ENCODE data around the gene BAIAP2L1.
"Not testable (repeated sequence)": the region's sequence is repeated elsewhere in the genome, so short reads cannot be mapped to it uniquely, and the experiment has no call there.

Gene BAIAP2L1, protein sequence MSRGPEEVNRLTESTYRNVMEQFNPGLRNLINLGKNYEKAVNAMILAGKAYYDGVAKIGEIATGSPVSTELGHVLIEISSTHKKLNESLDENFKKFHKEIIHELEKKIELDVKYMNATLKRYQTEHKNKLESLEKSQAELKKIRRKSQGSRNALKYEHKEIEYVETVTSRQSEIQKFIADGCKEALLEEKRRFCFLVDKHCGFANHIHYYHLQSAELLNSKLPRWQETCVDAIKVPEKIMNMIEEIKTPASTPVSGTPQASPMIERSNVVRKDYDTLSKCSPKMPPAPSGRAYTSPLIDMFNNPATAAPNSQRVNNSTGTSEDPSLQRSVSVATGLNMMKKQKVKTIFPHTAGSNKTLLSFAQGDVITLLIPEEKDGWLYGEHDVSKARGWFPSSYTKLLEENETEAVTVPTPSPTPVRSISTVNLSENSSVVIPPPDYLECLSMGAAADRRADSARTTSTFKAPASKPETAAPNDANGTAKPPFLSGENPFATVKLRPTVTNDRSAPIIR

DNA sequence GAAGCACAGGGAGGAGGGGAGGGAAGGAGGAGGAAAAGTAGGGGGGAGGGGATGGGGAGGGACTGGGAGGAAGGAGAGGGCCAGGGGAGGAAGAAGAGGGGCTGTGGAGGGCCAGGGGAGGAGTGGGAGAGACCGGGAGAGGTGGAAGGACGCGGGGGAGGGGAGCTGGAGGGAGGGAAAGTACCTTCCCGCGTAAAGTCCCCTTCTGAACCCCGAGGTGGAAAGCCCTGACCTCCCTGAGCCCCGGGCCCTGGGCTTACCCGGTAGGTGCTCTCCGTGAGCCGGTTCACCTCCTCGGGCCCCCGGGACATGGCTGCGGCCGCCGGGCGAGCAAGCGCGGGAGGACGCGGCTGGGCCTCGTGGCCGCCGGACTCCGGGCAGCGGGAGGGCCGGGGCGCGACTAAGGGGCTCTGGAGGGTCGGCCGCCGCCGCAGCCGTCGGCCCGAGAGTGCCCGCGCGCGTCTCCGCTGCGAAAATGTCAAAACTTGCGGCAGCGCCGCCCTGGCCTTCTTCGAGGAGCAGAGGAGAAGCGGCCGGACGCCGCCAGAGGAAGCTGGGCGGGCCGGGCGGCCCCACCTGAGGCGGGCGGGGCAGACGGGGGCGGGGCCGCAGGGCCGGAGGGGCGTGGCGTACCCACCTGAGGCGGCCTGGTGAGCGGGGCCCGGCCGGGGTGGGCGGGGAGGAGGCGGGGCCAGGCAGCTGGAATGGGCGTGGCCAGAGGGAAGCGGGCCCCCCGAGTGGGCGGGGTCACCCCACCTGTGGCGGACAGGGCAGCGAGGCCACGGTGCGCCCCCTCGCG lies at the start of gene BAIAP2L1:
Gene BAIAP2L1, minus strand, starts transcription at position 549 of the 799 bp plus-strand sequence. Its CDS starts 238 bp downstream, at position 311.
- DNase-seq (ENCODE audit: low spot score): peak; percentile 90

DNA sequence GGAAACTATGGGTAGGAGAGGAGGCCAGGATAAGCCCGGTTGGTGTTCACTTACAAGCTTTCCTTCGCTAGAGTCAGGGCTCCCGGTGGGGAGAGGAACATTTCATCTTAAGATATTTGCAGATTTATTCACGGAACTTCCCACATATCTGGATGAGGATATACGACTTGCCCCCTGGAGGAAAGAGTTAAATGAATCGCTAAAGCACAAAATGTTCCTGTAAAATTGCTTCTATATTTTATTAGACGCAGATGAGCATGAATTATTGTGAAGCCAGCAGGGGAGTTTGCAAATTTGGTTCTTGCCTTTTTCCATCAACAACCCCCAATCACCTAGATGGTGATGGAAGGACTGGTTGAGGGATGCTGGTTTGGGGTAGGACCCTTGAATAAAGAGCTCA lies 47.9 kb upstream of the BAIAP2L1 start:
- DNase-seq (ENCODE audit: low spot score): no peak

DNA sequence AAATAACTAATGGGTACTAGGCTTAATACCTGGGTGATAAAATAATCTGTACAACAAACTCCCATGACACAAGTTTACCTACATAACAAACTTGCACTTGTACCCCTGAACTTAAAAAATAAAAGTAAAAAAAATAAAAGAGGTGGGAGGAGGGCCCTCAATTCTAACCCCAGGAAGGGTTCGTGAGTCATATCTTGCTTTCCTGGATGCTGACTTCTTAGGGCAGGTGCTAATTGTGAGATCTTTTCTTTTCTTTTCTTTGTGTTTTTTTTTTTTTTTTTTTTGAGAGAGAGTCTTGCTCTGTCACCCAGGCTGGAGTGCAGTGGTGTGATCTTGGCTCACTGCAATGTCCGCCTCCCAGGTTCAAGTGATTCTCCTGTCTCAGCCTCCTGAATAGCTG lies 40.1 kb upstream of the BAIAP2L1 start:
- DNase-seq (ENCODE audit: low spot score): not testable (repeated sequence)

DNA sequence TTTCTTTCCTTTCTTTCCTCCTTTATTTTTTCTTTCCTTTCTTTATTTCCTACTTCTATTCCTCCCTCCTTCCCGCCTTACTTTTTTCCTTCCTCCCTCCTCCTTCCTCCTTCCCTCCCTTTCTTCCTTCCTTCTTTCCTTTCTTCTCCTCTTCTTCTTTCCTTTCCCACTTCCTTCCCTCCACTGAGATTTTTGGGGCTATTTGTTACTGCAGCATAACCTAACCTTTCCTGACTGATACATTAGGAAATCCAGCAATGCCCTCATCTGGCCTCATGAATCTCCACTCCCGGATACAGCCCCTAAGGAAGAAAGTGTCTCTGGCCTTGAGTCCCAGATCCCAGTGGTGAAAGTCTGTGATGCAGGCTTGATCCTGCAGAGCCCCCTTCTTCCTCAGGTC lies 38.6 kb upstream of the BAIAP2L1 start:
- DNase-seq (ENCODE audit: low spot score): no peak

DNA sequence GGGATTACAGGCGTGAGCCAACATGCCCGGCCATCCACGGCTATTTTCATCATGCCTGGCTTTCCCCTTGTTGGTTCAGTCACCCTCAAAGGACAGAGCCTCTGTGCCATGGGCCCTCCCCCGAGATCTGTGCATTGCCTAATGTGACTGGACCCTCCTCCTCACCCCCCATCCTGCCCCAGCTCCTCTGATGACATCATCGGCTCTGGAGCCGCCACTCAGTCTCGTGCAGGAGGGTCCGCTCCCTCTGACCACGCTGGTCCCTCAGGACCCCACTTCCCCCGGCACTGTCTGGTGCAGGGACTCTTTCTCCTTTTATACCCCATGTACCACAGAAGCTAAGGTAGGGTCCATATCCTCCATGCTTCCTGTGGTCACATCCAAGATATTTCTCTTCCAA lies 33.2 kb upstream of the BAIAP2L1 start:
- no peak for DNase-seq (ENCODE audit: low spot score)

DNA sequence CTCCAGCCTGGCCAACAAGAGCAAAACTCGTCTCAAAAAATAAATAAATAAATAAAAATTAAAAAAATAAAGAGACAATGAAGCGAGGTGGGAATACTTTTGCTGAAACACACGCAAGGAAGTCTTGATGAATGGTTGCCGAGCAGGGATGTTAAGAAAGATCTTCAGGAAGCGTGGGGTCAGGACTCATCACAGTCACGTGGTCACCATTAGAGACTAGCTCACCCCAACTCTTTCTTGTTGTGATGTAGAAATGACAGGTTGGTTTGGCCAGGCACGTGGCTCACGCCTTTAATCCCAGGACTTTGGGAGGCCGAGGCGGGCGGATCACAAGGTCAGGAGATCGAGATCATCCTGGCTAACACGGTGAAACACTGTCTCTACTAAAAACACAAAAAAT lies 28.9 kb upstream of the BAIAP2L1 start:
- no peak for DNase-seq (ENCODE audit: low spot score)

DNA sequence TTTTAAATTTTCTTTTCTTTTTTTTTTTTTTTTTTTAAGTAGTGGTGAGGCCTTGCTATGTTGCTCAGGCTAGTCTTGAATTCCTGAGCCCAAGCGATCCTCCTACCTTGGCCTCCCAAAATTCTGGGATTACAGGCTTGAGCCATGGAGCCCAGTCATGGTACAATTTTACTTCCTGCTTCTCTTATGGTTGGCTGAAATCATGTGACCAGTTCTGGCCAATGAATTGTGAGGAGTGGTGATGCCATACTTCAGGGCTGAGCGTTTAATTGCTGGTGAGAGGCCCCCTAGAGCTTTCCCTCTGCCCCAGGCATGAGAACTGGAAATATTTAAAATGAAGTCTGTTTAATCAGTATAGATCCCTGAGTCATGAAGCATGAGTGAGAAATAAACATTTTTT lies 22.2 kb upstream of the BAIAP2L1 start:
- no peak for DNase-seq (ENCODE audit: low spot score)

DNA sequence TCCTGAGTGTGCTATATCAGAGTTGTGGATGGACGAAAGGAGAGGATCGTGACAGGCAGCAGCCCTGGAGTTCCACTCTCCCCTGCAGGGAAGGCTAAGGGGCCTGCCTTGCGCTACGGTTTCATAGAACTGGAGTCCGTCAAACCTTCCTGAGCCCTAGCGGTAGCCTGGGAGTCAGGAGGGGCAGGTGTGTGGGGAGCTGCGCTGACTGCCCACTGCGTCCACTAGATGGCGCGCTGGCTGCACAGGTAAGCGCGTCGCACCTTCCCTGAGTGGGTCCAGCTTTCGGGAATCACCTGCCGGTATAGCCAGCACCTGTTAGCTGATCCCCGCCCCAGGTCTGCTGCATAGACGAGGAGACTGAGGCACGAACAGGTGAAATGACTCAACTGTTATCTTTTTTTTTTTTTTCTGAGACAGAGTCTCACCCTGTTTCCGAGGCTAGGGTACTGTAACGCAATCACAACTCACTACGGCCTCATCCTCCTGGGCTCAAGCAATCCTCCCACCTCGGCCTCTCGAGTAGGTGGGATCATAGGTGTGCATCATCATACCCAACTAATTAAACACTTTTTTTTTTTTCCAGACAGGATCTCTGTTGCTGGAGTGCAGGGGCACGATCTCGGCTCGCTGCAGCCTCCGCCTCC lies 20.2 kb upstream of the BAIAP2L1 start:
- DNase-seq (ENCODE audit: low spot score): peak; percentile 86

DNA sequence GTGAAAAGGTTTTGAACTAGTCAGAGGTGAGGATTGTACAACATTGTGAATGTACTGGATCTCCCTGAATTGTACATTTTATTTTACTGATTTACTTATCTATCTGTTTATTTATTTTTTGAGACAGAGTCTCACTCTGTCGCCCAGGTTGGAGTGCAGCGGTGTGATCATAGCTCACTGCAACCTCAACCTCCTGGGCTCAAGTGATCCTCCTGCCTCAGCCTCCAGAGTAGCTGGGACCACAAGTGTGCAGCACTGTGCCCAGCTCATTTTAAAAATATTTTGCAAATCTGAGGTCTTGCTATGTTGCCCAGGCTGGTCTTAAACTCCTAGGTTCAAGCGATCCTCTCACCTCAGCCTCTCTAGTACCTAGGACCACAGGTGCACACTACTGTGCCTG lies 19.1 kb upstream of the BAIAP2L1 start:
- DNase-seq (ENCODE audit: low spot score): not testable (repeated sequence)

DNA sequence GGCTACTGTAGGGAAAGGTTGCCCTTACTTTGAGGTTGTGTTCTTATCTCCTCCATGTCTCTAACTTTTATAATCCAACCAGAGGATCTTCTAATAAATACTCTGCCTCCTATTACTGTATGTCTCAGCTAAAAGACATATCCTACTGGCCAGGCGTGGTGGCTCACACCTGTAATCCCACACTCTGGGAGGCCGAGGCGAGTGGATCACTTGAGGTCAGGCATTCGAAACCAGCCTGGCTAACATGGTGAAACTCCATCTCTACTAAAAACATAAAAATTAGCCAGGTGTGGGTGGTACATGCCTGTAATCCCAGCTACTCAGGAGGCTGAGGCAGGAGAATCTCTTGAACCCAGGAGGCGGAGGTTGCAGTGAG lies 18.4 kb upstream of the BAIAP2L1 start:
- DNase-seq (ENCODE audit: low spot score): not testable (repeated sequence)

DNA sequence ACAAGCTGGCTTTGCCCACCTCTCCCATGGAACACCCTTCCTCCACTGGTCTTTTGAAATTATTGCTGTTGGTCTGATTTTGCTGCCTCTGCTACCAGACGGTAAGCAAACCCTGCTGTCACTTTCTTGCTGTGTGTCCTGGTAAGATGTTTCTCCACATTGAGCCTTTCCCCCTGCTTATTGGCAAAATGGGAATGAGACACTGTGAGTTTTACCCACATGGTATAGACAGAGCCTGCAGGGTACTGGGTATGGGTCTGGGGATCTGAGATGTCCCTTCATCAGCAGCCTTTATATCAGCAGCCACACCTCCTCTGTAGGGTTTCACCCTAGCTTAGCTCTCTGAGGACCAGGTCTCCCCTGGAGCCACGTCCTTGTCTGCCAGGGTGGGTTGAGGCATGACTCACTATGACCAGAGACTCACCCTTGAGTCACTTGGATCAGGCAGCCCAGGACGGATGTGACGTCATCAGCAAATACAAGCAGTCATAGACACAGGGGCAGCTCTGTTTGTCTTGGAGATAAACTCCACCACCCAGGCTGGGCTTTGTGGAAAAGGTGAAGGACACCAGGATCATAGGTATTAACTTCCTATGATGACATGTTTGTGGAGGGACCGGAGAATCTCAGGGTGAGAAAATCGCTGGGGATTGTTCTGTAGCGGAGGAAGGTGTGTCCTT lies 17.9 kb upstream of the BAIAP2L1 start:
- peak; percentile 84 for DNase-seq (ENCODE audit: low spot score)

DNA sequence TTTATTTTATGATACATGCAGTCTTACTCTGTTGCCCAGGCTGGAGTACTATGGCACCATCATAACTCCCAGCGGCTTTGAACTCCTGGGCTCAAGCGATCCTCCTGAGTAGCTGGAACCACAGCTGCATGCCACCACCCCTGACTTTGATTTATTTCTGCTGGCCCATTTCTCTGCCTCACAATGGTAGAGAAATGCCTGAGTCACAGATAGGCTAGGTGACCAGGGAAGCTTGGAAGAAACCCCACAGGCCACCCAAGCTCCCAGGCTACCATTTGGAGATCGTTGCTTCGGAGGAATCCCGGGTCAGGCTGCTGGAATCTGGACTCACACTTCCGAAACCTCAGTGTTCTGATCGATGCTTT lies 17.4 kb upstream of the BAIAP2L1 start:
- DNase-seq (ENCODE audit: low spot score): no peak

DNA sequence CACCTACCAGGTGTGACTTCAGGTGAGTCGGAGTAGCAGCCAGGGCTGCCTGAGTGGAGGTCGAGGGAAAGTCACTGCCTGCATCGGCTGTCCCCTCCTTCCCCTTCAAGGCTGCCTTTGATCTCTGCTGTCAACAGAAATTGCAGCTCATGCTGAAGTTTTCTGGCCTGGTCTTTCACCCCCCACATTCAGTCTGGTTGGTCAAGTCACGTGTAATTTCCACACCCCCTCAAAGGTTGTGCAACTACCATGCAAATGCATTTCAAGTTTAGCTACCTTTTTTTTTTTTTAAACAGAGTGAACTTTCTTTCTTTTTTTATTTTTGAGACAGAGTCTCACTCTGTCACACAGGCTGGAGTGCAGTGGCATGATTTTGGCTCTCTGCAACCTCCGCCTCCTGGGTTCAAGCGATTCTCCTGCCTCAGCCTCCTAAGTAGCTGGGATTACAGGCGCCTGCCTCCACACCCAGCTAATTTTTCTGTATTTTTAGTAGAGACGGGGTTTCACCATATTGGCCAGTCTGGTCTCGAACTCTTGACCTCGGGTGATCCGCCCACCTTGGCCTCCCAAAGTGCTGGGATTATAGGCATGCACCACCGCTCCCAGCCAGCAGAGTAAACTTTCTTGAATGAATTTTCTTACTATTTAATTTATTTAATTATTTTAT lies 16.8 kb upstream of the BAIAP2L1 start:
- DNase-seq (ENCODE audit: low spot score): not testable (repeated sequence)

DNA sequence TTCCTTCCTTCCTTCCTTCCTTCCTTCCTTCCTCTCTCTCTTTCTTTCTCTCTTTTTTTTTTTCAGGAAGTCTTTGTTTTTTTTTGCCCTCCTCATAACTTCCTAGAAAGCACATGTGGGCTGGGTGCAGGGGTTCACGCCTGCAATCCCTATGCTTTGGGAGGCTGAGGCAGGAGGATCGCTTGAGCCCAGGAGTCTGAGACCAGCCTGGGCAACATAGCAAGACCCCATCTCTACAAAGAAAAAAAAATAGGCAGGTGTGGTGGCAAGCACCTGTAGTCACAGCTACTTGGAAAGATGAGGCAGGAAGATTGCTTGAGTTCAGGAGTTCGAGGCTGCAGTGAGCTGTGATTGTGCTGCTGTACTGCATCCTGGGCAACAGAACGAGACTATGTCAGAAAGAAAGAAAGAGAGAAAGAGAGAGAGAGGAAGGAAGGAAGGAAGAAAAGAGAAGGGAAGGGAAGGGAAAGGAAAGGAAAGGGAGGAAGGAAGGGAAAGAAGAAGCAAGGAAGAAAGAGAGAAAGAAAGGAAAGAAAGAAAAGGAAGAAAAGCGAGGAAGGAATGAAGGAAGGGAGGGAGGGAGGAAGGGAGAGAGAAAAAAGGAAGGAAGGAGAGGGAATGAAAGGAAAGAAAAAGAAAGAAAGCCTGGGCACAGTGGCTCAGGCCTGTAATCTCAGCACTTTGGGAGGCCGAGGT lies 13.5 kb upstream of the BAIAP2L1 start:
- DNase-seq (ENCODE audit: low spot score): no peak

DNA sequence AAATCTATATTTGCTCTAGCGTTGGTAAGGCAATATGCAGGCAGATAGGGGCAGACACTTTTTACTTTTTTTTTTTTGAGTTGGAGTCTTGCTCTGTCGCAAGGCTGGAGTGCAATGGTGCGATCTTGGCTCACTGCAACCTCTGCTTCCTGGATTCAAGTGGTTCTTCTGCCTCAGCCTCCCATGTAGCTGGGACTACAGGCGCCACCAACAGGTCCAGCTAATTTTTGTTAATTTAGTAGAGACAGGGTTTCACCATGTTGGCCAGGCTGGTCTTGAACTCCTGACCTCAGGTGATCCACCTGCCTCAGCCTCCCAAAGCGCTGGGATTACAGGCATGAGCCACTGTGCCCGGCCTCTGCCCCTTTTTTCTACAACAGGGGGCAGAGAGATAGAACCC lies 12.8 kb upstream of the BAIAP2L1 start:
- not testable (repeated sequence) for DNase-seq (ENCODE audit: low spot score)

DNA sequence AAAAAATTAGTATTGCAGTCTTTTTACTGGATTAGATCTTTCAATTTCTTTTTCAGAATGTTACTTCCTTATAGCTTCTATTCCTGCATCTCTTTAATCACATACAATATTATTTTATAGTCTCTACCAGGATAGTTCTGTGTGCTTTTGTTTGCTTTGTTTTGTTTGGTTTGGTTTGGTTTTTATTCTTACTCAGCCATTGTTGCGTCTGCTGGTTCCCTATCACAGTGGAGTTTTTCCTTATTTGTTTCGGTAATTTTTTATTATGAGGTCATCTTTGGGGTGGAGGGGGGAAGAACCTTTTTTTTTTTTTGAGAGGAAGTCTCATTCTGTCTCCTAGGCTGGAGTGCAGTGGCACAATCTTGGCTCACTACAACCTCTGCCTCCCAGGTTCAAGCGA lies 9.0 kb upstream of the BAIAP2L1 start:
- no peak for DNase-seq (ENCODE audit: low spot score)

DNA sequence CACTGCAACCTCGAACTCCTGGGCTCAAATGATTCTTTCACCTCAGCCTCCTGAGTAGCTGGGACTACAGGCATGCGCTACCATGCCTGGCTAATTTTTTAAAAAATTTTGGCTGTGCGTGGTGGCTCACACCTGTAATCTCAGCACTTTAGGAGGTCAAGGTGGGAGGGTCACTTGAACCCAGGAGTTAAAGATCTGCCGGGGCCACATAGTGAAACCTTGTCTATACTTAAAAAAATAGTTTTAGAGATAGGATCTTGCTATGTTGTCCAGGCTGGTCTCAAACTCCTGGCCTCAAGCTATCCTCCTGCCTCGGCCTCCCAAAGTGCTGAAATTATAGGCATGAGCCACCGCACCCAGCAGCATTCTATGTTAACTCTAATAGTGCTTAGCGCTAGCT lies 7.3 kb upstream of the BAIAP2L1 start:
- not testable (repeated sequence) for DNase-seq (ENCODE audit: low spot score)

DNA sequence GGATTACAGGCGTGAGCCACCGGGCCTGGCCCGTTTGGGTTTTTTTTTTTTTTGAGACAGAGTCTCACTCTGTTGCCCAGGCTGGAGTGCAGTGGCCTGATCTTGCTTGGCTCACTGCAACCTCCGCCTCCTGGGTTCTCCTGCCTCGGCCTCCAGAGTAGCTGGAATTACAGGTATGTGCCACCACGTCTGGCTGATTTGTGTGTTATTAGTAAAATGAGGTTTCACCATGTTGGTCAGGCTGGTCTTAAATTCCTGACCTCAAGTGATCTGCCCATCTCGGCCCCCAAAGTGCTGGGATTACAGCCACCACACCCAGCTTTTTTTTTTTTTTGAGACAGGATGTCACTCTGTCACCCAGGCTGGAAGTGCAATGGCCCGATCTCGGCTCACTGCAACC lies 5.9 kb upstream of the BAIAP2L1 start:
- DNase-seq (ENCODE audit: low spot score): no peak

DNA sequence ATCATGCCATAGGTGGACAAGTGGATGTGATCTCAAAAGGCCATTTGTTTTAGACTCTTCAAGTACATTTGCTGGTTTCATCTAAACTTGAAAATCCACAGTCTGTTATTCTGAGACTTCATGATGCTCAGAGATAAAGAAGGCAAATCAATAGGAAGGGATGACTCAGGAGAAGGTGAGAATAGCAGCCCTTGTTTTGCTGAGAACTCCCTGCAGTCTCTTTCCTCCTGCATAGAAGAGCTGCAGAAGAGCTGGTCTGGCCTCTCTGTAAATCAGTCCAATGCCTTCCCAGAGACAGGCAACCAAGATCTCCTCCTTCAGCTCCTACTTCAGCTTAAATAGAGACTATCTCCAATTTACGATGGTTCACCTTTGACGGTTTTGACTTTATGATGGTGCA lies 4.0 kb upstream of the BAIAP2L1 start:
- no peak for DNase-seq (ENCODE audit: low spot score)

DNA sequence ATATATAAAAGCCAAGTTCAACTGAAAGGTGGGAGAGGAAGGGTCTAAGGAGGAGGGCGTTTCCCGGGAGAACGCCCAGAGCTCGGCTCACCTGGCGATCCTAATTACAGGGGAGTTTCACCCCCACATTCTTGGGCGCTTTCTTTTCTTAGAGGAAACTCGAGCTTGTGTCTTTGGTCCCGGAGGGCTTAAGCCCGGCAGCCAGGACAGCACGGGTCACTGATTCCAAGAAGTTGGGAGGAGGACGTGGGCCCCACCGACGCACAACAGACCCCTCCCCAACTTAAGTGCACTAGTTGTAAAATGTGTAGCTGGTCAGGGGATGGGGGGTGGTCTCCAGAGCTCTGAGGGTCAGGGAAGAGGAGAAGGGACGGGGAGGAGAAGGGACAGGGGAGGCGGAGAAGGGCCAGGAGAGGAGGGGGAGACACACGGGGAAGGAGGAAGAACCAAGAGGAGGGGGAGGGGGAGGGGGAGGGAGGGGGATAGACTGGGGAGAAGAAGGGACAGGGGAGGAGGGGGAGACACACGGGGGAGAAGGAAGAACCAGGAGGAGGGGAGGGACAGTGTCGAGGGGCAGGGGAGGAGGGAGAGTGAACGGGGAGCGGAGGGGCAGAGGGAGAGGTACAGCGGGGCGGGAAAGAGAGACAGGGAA lies 874 bp downstream of the BAIAP2L1 start:
- no peak for DNase-seq (ENCODE audit: low spot score)

Measured in HuH-7 (cell line).